ENCODE data around the gene AOC1. TPM values are rescaled to one million over a fixed set of nuclear protein-coding genes. Genes with fewer than 3 reads are reported as not detected.
A peak's percentile ranks its signal among the peaks of the same experiment; 100 is the strongest.
"Not testable (repeated sequence)": the region's sequence is repeated elsewhere in the genome, so short reads cannot be mapped to it uniquely, and the experiment has no call there.

Gene AOC1
- polyA plus RNA-seq, 3 donors from 2014 or later = not detected

GRCh38 chr7:150902078-150903033, 50.0 kb downstream of the AOC1 start:
- peaks cover 4 to 7% of the 10 kb centered on the region in 2 donors for H3K4me1 Mint-ChIP-seq
- peaks cover 0 to 1% (median 0%) of the 10 kb centered on the region in 6 donors for H3K9me3 Mint-ChIP-seq
- no peak overlapping the region for H3K27ac Mint-ChIP-seq
- no peaks in the 10 kb centered on the region for H3K36me3 Mint-ChIP-seq
- H3K4me3 Mint-ChIP-seq = no peak overlapping the region
- H3K27me3 Mint-ChIP-seq (ENCODE audit: low read depth in 3 of 3) = peaks cover 16 to 43% (median 18%) of the 10 kb centered on the region in 3 donors
- DNase-seq = no peak

- Mint-ChIP-seq H3K4me1 (peaks cover 0 to 2% of the 10 kb centered on the region in 2 donors), H3K4me3 (no peak overlapping the region), H3K9me3 (peaks cover 0 to 1% (median 0%) of the 10 kb centered on the region in 6 donors), H3K27ac (no peak overlapping the region), H3K27me3 (ENCODE audit: low read depth in 3 of 3) (peaks cover 13 to 41% (median 16%) of the 10 kb centered on the region in 3 donors), H3K36me3 (no peaks in the 10 kb centered on the region)
- no peak for DNase-seq
These were observed 51.3 kb downstream of the AOC1 start for GRCh38 chr7:150903606-150904005.

- H3K4me3 Mint-ChIP-seq = no peak overlapping the region
- H3K9me3 Mint-ChIP-seq = peaks cover 0 to 1% (median 0%) of the 10 kb centered on the region in 6 donors
- H3K36me3 Mint-ChIP-seq = no peaks in the 10 kb centered on the region
- peaks cover 10 to 43% (median 21%) of the 10 kb centered on the region in 3 donors for H3K27me3 Mint-ChIP-seq (ENCODE audit: low read depth in 3 of 3)
- H3K4me1 Mint-ChIP-seq = peaks cover 5% of the 10 kb centered on the region in 2 donors
- DNase-seq = no peak
- no peak overlapping the region for H3K27ac Mint-ChIP-seq
These were observed 51.9 kb downstream of the AOC1 start for GRCh38 chr7:150904011-150904909.

- Mint-ChIP-seq H3K27me3 (ENCODE audit: low read depth in 3 of 3) (peaks cover 9 to 39% (median 13%) of the 10 kb centered on the region in 3 donors), H3K4me1 (peaks cover 11 to 17% of the 10 kb centered on the region in 2 donors), H3K27ac (no peak overlapping the region), H3K4me3 (no peak overlapping the region), H3K36me3 (no peaks in the 10 kb centered on the region), H3K9me3 (peaks cover 0 to 1% (median 0%) of the 10 kb centered on the region in 6 donors)
- no peak for DNase-seq
These were observed 55.9 kb downstream of the AOC1 start for GRCh38 chr7:150908173-150908572.

GRCh38 chr7:150909200-150909995, 57.1 kb downstream of the AOC1 start:
- peaks cover 9 to 34% (median 9%) of the 10 kb centered on the region in 3 donors for H3K27me3 Mint-ChIP-seq (ENCODE audit: low read depth in 3 of 3)
- peak overlapping the region; percentile 26 to 73 (median 44) for H3K4me3 Mint-ChIP-seq
- peaks cover 0 to 1% (median 0%) of the 10 kb centered on the region in 6 donors for H3K9me3 Mint-ChIP-seq

GRCh38 chr7:150910305-150910995, 58.1 kb downstream of the AOC1 start:
- DNase-seq, H3K36me3 Mint-ChIP-seq, H3K4me3 Mint-ChIP-seq, H3K27ac Mint-ChIP-seq, H3K9me3 Mint-ChIP-seq: not testable (repeated sequence)
- Mint-ChIP-seq H3K4me1 (peaks cover 11 to 17% of the 10 kb centered on the region in 2 donors), H3K27me3 (ENCODE audit: low read depth in 3 of 3) (peaks cover 9 to 29% (median 11%) of the 10 kb centered on the region in 3 donors)

More at GRCh38 chr7:150909200-150909995, 57.1 kb downstream of the AOC1 start:
- peak; percentile 48 to 53 (median 48) for DNase-seq
- Mint-ChIP-seq H3K36me3 (no peaks in the 10 kb centered on the region), H3K27ac (peak overlapping the region in 3 of 6 donors; percentile 11 to 16 (median 13)), H3K4me1 (peaks cover 11 to 17% of the 10 kb centered on the region in 2 donors)

- no peak overlapping the region for H3K27ac Mint-ChIP-seq
- H3K27me3 Mint-ChIP-seq (ENCODE audit: low read depth in 3 of 3) = peaks cover 11 to 28% (median 12%) of the 10 kb centered on the region in 3 donors
- peaks cover 11 to 17% of the 10 kb centered on the region in 2 donors for H3K4me1 Mint-ChIP-seq
- no peak for DNase-seq
- H3K36me3 Mint-ChIP-seq = no peaks in the 10 kb centered on the region
- no peak overlapping the region for H3K4me3 Mint-ChIP-seq
- H3K9me3 Mint-ChIP-seq = peaks cover 0 to 1% (median 0%) of the 10 kb centered on the region in 6 donors
These were observed 58.7 kb downstream of the AOC1 start for GRCh38 chr7:150910996-150911422.

Other genes with a start within 250 kb of the AOC1 start
- gene GIMAP6, start 220.1 kb upstream of the AOC1 start, polyA plus RNA-seq = 100 to 1,000 TPM; 119 to 279 (median 173) TPM
- gene GIMAP2, start 166.8 kb upstream of the AOC1 start, polyA plus RNA-seq = 10 to 100 TPM; 63.1 to 93.5 (median 79.4) TPM
- gene GIMAP1, start 135.9 kb upstream of the AOC1 start, polyA plus RNA-seq = 10 to 100 TPM; 19.1 to 71.4 (median 25.7) TPM
- 100 to 1,000 TPM; 123 to 291 (median 123) TPM for gene GIMAP5, start 115.1 kb upstream of the AOC1 start, polyA plus RNA-seq
- gene TMEM176B, start 52.2 kb upstream of the AOC1 start, polyA plus RNA-seq = under 1 TPM in 1 of 3 donors, not detected in 2; 0.87 TPM
- under 1 TPM in 1 of 3 donors, not detected in 2; 0.97 TPM for gene TMEM176A, start 51.7 kb upstream of the AOC1 start, polyA plus RNA-seq
- gene KCNH2, start 125.8 kb downstream of the AOC1 start, polyA plus RNA-seq = not detected
- gene NOS3, start 138.5 kb downstream of the AOC1 start, polyA plus RNA-seq = 1 to 10 TPM in 2 of 3 donors, under 1 TPM in 1; 0.21 to 4.9 (median 2.4) TPM
- 1 to 10 TPM in 2 of 3 donors, not detected in 1; 1.9 to 5.7 TPM for gene ATG9B, start 172.0 kb downstream of the AOC1 start, polyA plus RNA-seq
- 10 to 100 TPM; 17.6 to 26.5 (median 23.3) TPM for gene ABCB8, start 175.9 kb downstream of the AOC1 start, polyA plus RNA-seq
- gene ASIC3, start 196.0 kb downstream of the AOC1 start, polyA plus RNA-seq = not detected
- 10 to 100 TPM; 15.6 to 18.9 (median 17.9) TPM for gene CDK5, start 205.4 kb downstream of the AOC1 start, polyA plus RNA-seq
- gene SLC4A2, start 207.1 kb downstream of the AOC1 start, polyA plus RNA-seq = 10 to 100 TPM in 2 of 3 donors, 1 to 10 TPM in 1; 6.7 to 19.8 (median 10.9) TPM
- 10 to 100 TPM; 49.0 to 57.6 (median 51.2) TPM for gene FASTK, start 228.3 kb downstream of the AOC1 start, polyA plus RNA-seq
- gene TMUB1, start 231.0 kb downstream of the AOC1 start, polyA plus RNA-seq = 10 to 100 TPM; 47.5 to 57.5 (median 49.6) TPM
- gene AGAP3, start 234.0 kb downstream of the AOC1 start, polyA plus RNA-seq = 1 to 10 TPM; 2.8 to 6.3 (median 4.3) TPM

Data from immature natural killer cell (primary cell).